ENCODE results near the gene TES. TPM values are rescaled to one million over a fixed set of nuclear protein-coding genes. Genes with fewer than 3 reads are reported as not detected.

TES gene
- total RNA-seq, 6 experiments from 2014 or later = 10.4 to 29.3 (median 22.4) TPM

GRCh38 chr7:116225860-116226259 lies 15.5 kb downstream of the TES start:
- peak overlapping the region; percentile 36; the same call in 1 of the 2 replicates for H3K27ac Mint-ChIP-seq
- DNase-seq = no peak
- no peaks in the 10 kb centered on the region for H3K36me3 Mint-ChIP-seq (ENCODE audit: low read depth)
- no peak overlapping the region for H3K4me3 Mint-ChIP-seq
- no peaks in the 10 kb centered on the region; the same call in 1 of the 2 replicates for H3K27me3 Mint-ChIP-seq (ENCODE audit: insufficient read depth)
- no peaks in the 10 kb centered on the region for H3K9me3 Mint-ChIP-seq
- no peak for TF ChIP-seq CTCF (IDR thresholded peaks at IDR 0.05)
- peaks cover 84% of the 10 kb centered on the region for H3K4me1 Mint-ChIP-seq (ENCODE audit: low read depth)

- TF ChIP-seq CTCF (IDR thresholded peaks at IDR 0.05) = no peak
- H3K9me3 Mint-ChIP-seq = no peaks in the 10 kb centered on the region
- no peaks in the 10 kb centered on the region for H3K36me3 Mint-ChIP-seq (ENCODE audit: low read depth)
- peak overlapping the region; percentile 36 for H3K27ac Mint-ChIP-seq
- H3K4me3 Mint-ChIP-seq = peak overlapping the region; percentile 40; the same call in 1 of the 2 replicates
- H3K27me3 Mint-ChIP-seq (ENCODE audit: insufficient read depth) = no peaks in the 10 kb centered on the region; the same call in 1 of the 2 replicates
- no peak for DNase-seq
- peaks cover 92% of the 10 kb centered on the region for H3K4me1 Mint-ChIP-seq (ENCODE audit: low read depth)
Observed at GRCh38 chr7:116226664-116227063, 16.3 kb downstream of the TES start.

GRCh38 chr7:116227678-116228239 lies 17.4 kb downstream of the TES start:
- peak overlapping the region; percentile 13; the same call in 1 of the 2 replicates for H3K4me3 Mint-ChIP-seq
- TF ChIP-seq CTCF (IDR thresholded peaks at IDR 0.05) = no peak
- H3K4me1 Mint-ChIP-seq (ENCODE audit: low read depth) = peaks cover 93% of the 10 kb centered on the region
- no peaks in the 10 kb centered on the region for H3K9me3 Mint-ChIP-seq
- no peaks in the 10 kb centered on the region; the same call in 1 of the 2 replicates for H3K27me3 Mint-ChIP-seq (ENCODE audit: insufficient read depth)
- H3K36me3 Mint-ChIP-seq (ENCODE audit: low read depth) = no peaks in the 10 kb centered on the region
- peak; percentile 72 for DNase-seq
- H3K27ac Mint-ChIP-seq = peak overlapping the region; percentile 41; the same call in 1 of the 2 replicates

GRCh38 chr7:116228241-116228640 lies 17.9 kb downstream of the TES start:
- no peak for DNase-seq
- no peak for TF ChIP-seq CTCF (IDR thresholded peaks at IDR 0.05)
- Mint-ChIP-seq H3K27ac (peak overlapping the region; percentile 41; the same call in 1 of the 2 replicates), H3K4me1 (ENCODE audit: low read depth) (peaks cover 97% of the 10 kb centered on the region), H3K27me3 (ENCODE audit: insufficient read depth) (no peaks in the 10 kb centered on the region; the same call in 1 of the 2 replicates), H3K9me3 (no peaks in the 10 kb centered on the region), H3K36me3 (ENCODE audit: low read depth) (no peaks in the 10 kb centered on the region), H3K4me3 (no peak overlapping the region)

GRCh38 chr7:116229366-116229765 lies 19.0 kb downstream of the TES start:
- TF ChIP-seq CTCF (IDR thresholded peaks at IDR 0.05) = no peak
- Mint-ChIP-seq H3K4me1 (ENCODE audit: low read depth) (peaks cover 96% of the 10 kb centered on the region), H3K9me3 (no peaks in the 10 kb centered on the region), H3K27ac (no peak overlapping the region; the same call in 1 of the 2 replicates), H3K27me3 (ENCODE audit: insufficient read depth) (no peaks in the 10 kb centered on the region; the same call in 1 of the 2 replicates), H3K36me3 (ENCODE audit: low read depth) (no peaks in the 10 kb centered on the region), H3K4me3 (no peak overlapping the region; the same call in 1 of the 2 replicates)
- DNase-seq = no peak

Data from HFFc6 (cell line).